ENCODE measurements around the gene SPATA12. TPM values are rescaled to one million over a fixed set of nuclear protein-coding genes. Genes with fewer than 3 reads are reported as not detected.

Gene SPATA12
- total RNA-seq, 2 donors from 2014 or later = not detected

DNA sequence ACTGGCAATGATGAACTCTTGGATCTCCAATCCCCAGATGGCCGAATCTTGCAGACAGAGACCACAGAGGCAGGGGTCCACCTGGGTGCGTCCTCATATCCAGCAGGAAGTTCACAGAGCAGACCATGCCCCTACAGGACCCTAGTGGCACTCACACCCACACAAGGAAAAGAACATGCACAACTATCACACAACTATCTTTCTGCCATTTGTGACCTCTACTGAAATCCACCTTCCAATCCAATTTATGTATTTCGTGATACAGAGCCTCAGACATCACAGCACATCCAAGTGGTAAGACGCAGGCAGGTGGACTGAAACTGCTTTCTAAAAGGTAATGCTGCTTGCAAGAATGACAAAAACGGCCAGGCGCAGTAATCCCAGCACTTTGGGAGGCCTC, 44.6 kb upstream of the SPATA12 start:
- ATAC-seq (no peak), DNase-seq (no peak)
- intact Hi-C loops (cut with DNase I) = no loop called here
- Histone ChIP-seq H3K9me3 (no peaks in the 10 kb centered on the region), H3K4me1 (peaks cover 8% of the 10 kb centered on the region), H3K36me3 (replicated peaks in 1 of 2; ENCODE audit: insufficient read depth in 1 of 2, low read depth in 2 of 2) (no peaks in the 10 kb centered on the region), H3K4me3 (no peak overlapping the region), H3K27me3 (no peaks in the 10 kb centered on the region), H3K27ac (peak overlapping the region in 1 of 4 donors; percentile 2)
- 85 to 91% methylated on average over 6 of the region's 6 CpGs for whole genome bisulfite sequencing, 2 donors
- TF ChIP-seq, protein P1, sequence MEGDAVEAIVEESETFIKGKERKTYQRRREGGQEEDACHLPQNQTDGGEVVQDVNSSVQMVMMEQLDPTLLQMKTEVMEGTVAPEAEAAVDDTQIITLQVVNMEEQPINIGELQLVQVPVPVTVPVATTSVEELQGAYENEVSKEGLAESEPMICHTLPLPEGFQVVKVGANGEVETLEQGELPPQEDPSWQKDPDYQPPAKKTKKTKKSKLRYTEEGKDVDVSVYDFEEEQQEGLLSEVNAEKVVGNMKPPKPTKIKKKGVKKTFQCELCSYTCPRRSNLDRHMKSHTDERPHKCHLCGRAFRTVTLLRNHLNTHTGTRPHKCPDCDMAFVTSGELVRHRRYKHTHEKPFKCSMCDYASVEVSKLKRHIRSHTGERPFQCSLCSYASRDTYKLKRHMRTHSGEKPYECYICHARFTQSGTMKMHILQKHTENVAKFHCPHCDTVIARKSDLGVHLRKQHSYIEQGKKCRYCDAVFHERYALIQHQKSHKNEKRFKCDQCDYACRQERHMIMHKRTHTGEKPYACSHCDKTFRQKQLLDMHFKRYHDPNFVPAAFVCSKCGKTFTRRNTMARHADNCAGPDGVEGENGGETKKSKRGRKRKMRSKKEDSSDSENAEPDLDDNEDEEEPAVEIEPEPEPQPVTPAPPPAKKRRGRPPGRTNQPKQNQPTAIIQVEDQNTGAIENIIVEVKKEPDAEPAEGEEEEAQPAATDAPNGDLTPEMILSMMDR (IDR thresholded peaks at IDR 0.05) = no peak
- no peak for TF ChIP-seq POLR2A (IDR thresholded peaks at IDR 0.05)

DNA sequence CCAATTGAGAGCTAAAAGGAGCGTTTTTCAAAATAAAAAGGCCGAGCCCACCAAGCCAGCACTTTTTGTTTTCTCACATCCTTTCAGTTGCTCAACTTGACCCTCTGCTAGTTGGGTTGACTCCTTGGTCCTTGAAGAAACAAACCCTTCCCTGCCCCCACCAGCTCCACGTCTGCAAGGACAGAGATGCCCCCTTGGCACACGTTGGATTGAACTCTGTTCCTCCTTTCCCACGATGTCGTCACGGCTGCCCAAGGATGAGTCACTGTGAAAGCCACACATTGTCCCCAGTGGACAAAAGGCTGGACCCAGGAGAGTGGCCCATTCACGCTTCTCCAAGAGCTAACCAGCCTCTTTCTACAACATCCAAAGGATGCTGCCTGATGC, 43.0 kb upstream of the SPATA12 start:
- no peak for ATAC-seq
- no peaks in the 10 kb centered on the region for H3K36me3 ChIP-seq (replicated peaks in 1 of 2; ENCODE audit: insufficient read depth in 1 of 2, low read depth in 2 of 2)
- TF ChIP-seq, protein P1 (IDR thresholded peaks at IDR 0.05) = no peak
- TF ChIP-seq POLR2A (IDR thresholded peaks at IDR 0.05) = no peak
- 53 to 59% methylated on average over 8 of the region's 8 CpGs for WGBS, 2 donors
- no peaks in the 10 kb centered on the region for H3K27me3 ChIP-seq
- peak in 2 of 4 donors; percentile 21 to 31 for DNase-seq
- no peak overlapping the region for H3K4me3 ChIP-seq
- H3K27ac ChIP-seq = peak overlapping the region in 3 of 4 donors; percentile 10 to 38 (median 15)
- H3K9me3 ChIP-seq = no peaks in the 10 kb centered on the region
- peaks cover 8% of the 10 kb centered on the region for H3K4me1 ChIP-seq
- intact Hi-C loops (cut with DNase I) = no loop called here

DNA sequence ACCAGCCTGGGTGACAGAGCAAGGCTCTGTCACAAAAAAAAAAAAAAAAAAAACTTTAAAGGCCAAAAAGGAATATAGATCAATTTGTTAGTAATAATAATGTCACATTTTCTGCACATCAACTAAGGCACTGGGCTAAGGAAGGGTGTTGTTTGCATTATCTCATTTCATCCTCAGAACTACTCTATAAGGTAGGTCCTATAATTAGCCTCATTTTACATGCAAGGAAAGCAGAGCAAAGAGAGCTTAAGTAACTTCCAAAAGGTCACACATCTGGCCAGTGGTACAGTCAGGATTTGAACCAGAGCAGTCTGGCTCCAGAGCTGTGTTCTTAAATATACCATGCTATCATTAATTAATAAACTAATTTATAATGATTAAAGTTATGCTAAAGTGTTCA, 42.2 kb upstream of the SPATA12 start:
- Histone ChIP-seq H3K4me1 (peaks cover 8% of the 10 kb centered on the region), H3K36me3 (replicated peaks in 1 of 2; ENCODE audit: insufficient read depth in 1 of 2, low read depth in 2 of 2) (no peaks in the 10 kb centered on the region), H3K4me3 (no peak overlapping the region), H3K27me3 (no peaks in the 10 kb centered on the region), H3K9me3 (no peaks in the 10 kb centered on the region), H3K27ac (no peak overlapping the region)
- TF ChIP-seq, protein P1 (IDR thresholded peaks at IDR 0.05) = no peak
- TF ChIP-seq POLR2A (IDR thresholded peaks at IDR 0.05) = no peak
- no peak for ATAC-seq
- no peak for DNase-seq
- intact Hi-C loops (cut with DNase I) = no loop called here

DNA sequence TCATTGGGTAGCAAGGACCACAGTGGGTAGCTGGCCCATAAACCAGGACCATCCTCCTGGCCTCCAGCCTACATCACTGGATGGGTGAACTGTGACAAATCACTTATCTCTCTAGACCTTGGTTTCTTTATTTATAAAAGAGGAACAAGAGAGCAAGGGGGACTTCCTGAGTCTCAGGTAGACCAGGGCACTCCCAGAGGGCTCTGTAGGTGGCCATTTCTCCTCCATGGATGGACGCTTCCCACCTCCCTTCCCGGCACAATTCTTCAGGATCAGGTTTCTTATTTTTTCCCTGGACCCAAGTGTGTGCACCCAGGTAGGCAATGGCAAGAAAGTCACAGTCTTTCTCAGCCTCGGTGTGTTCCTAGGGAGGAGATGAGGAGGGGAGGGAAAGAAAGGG, 41.4 kb upstream of the SPATA12 start:
- no peak for TF ChIP-seq POLR2A (IDR thresholded peaks at IDR 0.05)
- TF ChIP-seq, protein P1 (IDR thresholded peaks at IDR 0.05) = no peak
- ATAC-seq = no peak
- no peak overlapping the region for H3K27ac ChIP-seq
- no peak for DNase-seq
- no peak overlapping the region for H3K4me3 ChIP-seq
- no peaks in the 10 kb centered on the region for H3K9me3 ChIP-seq
- intact Hi-C loops (cut with DNase I) = no loop called here
- H3K36me3 ChIP-seq (replicated peaks in 1 of 2; ENCODE audit: insufficient read depth in 1 of 2, low read depth in 2 of 2) = no peaks in the 10 kb centered on the region
- 80 to 87% methylated on average over 3 of the region's 3 CpGs for WGBS, 2 donors
- no peaks in the 10 kb centered on the region for H3K27me3 ChIP-seq
- H3K4me1 ChIP-seq = peaks cover 8% of the 10 kb centered on the region

DNA sequence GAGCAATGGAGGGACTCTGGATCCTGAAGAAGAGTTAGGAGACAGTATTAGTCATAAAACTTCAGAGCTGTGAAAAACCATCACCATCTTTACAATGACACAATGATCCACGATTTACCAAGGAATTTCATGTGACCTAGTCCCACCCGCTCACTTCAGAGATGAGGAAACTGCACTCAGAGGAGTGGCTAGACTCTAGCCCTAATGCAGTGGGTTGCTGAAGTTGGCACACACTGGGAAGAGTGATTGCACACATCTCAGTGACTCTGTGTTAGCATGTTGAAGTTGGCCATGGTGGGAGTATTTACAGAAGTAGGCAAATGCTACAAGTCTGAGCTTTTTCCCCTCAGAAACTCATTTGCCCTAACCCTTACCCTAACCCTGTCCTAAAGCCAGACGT, 35.2 kb upstream of the SPATA12 start:
- Histone ChIP-seq H3K27ac (no peak overlapping the region), H3K4me1 (no peaks in the 10 kb centered on the region), H3K9me3 (no peaks in the 10 kb centered on the region), H3K4me3 (no peak overlapping the region), H3K36me3 (replicated peaks in 1 of 2; ENCODE audit: insufficient read depth in 1 of 2, low read depth in 2 of 2) (no peaks in the 10 kb centered on the region), H3K27me3 (no peaks in the 10 kb centered on the region)
- ATAC-seq = no peak
- intact Hi-C loops (cut with DNase I) = no loop called here
- 64 to 83% methylated on average over 3 of the region's 3 CpGs for WGBS, 2 donors
- TF ChIP-seq POLR2A (IDR thresholded peaks at IDR 0.05) = no peak
- TF ChIP-seq, protein P1 (IDR thresholded peaks at IDR 0.05) = no peak
- no peak for DNase-seq
